Dedifferentiated amniotic fluid mesenchymal stem cell (primary cell): ENCODE measurements around the gene ATP4A.

ENCODE experiments used
- DNase-seq: peaks from one replicate; pipeline ENCODE4 v3.0.0-alpha.2; 2016; ENCODE audit errors: extremely low spot score

The ATP4A gene

DNA sequence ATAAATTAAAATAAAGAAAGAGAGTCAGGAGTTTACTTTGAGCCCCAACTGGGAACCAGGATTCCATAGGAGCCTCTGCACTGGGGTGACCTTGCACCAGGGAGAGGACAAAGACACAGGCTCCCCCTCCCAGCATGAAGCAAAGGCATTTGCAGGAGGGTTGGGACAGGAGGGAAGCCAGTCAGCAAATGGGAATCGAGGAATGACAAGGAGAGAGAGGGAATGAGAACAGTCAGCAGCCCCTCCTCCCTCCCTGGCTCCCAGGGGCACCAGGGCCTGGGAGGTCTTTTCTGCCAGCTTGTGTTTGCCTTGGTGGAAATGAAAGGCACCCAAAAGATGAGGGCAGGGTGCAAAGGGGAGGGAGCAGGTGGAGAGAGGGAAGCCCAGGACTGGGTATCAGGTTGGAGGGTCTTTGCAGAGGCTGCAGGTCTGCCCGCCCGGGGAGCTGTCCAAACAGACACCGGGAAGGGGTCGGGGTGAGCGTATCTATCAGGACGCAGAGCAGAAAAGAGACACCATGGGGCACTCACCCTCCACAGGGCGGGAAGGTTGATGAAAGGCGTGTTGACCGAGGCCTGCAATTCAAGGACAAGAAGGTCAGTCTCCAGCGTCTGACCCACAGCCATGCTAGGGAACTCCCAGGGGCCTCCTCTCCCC lies 39.1 kb downstream of the ATP4A start:
- no peak for DNase-seq

DNA sequence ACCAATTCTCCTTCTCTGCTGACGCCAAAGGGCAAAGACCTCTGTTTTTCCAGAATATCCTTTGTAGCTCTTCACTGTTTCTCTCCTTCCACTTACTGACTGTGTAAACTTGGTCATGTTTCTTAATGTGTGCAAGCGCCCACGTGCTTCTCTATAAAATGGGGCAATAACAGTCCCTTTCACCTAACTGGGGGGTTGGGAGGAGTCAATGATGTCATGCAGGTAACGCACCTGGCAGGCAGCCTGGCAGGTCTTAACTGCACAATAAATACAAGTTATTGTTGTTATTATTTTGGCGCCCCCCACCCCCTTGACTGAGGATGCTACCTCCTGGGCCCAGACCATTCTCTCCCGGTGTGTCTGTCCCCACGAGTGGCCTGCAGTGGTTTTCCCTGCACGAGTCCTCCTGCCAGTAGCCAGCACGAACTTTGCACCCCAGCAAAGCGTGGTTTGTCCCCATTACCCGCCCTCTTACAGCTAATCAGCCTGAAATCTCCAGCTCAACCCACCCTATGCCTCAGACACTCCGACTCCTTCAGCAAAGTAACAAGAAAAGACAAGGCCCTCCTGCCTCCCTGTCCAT lies 40.6 kb downstream of the ATP4A start:
- DNase-seq, result no peak

DNA sequence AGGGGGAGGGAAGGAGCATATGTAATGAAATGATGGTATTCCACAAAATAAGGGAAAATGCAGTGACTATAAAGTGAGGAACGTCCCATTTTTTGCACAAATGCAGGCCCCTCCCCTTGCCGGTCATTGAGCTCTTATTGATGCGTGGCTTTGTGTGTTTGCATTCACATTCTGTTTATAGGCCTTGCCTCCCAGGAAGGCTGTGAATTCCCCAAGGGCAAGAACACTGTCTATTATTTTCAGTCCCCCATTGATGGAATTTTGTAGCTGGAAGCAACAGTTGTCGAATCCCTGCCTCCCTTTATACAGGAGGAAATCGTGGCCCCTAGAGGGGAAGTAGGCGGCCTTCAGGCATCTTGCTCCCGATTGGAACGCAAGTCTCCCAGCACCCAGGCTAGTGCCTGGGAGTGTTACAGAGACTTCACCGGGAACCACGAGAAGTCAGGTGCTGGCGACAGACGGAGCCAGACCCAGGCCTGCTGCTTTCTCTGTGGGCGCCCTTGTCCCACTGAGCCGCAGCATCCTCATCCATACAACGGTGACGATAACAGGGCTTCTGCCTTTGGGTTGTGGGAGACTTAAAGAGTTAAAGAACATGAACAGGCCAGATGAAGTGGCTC lies 42.2 kb downstream of the ATP4A start:
- no peak for DNase-seq

DNA sequence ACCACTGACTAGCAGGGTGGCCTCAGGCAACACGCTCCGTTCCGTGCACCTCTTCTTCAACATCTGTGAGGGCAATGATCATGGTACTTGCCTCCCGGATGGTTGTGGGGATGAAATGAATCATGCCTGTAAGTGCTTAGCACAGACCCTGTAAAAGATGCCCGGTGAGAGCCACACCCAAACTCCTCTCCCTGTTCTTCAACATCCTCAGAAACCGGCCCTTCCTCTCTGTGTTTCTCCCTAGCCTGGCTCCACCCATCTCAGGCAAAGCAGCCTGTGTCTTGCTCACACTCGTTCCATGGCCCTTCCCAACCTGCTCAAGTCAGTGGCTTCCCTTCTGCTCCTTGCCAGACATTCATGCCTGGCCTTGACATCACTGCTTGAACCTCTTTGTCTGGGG lies 44.2 kb downstream of the ATP4A start:
- no peak for DNase-seq

DNA sequence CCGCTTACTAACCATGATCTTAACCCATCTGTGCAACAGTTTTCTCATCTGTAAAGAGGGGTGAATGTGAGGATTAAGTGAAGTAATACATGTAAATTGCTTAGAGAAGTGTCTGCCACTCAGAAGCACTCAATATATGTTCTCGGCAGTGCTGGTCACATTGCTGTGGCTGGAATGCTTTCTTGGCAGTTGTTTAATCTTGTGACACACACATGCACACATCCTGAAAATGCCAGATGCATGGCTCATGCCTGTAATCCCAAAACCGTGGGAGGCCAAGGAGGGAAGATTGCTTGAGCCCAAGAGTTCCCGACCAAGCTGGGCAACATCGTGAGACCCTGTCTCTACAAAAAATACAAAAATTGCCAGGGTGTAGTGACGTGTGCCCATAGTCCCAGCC lies 45.1 kb downstream of the ATP4A start:
- peak; percentile 91 for DNase-seq

DNA sequence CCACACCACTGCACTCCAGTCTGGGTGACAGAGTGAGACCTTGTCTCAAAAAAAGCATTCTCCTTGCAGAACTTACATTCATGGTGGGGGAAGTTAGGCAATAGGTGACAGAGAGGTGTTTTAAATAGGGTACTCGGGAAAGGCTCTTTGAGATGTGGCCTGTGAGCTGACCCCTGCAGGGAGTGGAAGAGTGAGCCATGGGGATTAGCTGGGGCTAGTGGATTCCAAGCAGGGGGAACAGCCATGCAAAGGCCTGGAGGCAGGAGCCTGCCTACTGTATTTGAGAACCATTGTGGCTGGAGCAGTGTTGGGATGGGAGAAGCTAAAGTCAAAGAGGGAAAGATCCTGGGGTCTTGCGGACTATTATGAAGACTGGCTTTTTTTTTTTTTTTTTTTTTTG lies 46.1 kb downstream of the ATP4A start:
- no peak for DNase-seq

DNA sequence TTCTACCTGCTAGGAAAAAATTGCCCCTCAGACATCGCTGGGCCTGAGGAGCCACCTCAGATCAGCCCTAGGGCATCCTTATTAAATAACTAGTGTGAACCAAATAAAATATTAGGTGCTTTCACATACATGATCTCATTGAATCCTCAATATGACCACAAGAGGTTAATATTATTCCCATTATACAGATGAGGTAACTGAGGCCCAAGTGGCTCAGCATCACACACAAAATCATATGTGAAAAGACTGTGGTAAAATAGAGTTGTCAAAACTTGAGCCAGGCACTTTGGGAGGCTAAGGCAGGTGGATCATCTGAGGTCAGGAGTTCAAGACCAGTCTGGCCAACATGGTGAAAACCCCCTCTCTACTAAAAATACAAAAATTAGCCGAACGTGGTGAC lies 47.1 kb downstream of the ATP4A start:
- DNase-seq, result no peak

DNA sequence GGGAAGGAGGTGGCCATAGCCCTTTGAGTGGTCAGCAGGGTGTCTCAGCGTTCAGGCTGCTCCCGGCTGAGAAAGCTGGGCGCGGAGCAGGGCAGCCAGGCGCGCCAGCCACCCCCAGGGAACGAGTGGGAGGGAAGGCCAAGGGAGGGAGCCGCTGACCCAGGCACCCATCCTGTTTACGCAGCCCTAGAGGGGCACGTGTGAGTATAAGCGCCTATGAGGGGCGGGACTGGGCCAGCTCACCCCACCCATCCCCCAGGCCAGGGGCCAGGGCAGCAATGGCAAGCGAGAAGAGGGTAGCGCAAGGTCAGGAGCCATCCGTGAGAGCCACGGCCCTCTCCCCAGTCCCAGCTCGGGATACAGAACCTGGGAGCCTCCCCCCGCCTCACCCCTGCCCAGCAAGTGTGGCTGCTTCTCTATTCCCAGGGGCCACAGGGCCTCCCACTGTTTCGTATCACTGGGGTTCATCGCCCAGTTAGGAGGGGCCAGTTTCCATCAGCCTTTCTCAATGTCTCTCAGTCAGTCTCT lies 49.1 kb downstream of the ATP4A start:
- DNase-seq, result no peak

DNA sequence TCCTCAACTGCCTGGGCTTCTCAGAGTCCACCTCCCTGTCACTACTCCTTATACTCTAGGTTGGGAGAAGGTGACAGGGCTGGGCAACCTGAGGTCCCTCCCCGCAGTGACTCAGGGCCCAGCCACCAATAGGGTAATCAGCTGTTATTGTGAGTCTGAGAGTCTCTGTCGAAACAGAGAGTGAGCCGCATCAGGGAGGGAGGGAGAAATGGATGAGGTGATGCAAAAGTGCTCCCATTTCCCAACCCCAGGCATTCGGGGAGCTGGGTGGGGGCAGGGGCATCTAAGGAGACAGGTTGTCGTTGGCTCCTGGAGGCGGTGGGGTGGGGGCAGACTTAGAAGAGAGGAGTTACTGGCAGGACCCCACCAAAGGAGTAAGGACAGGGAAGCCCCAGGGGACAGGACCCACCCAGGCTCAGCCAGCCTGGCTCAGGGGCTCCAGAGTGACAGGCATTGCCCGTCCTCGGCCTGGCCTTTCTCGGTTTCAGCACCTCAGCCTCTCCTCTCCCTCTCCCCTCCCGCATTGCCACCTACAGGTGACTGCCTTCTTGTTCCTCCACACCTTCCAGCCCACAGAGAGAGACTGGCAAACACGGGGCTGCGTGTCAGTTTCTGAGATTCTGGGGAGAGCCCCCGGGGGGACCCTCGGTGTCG lies 49.7 kb downstream of the ATP4A start, which contains the start of gene DMKN:
Gene DMKN, minus strand, starts transcription at position 22 of the 654 bp plus-strand sequence. CDS start 174 bp downstream, outside the sequence.
- no peak for DNase-seq

DNA sequence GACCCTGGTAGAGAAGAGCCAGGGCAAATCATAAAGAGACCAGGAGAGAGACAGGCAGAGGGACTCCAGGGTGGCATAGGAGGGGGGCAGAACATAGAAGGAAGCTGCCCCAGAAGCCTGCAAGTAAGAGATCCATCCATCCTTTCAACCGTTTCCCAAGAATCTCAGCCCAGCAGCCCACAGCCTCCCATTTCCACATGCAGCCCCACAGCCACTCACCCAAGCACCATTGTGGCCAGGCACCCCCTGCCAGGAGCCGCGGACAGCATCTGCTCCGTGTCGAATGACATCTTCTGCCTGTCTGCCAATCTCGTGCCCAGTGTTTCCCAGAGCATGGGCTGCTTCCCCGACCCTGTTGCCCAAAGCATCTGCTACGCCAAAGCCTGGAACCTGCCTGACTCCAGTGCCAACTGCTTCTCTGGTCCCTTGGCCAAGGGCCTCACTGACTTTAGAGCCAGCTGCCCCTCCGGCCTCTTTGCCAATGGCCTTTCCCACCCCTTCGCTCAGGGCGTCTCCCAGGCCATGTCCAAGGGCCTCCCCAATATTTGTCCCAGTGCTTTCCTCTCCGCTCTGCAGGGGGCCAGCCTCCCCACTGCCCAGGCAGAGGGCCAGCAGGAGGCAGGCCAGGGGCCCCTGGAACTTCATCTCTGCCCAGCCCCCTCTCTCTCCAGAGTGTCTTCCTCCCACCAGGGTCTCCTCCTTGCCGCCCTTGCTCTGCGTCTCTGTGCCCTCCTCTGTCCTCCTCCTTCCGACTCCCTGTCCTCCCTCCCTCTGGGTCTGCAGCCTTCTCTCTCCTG lies 50.4 kb downstream of the ATP4A start:
- no peak for DNase-seq

DNA sequence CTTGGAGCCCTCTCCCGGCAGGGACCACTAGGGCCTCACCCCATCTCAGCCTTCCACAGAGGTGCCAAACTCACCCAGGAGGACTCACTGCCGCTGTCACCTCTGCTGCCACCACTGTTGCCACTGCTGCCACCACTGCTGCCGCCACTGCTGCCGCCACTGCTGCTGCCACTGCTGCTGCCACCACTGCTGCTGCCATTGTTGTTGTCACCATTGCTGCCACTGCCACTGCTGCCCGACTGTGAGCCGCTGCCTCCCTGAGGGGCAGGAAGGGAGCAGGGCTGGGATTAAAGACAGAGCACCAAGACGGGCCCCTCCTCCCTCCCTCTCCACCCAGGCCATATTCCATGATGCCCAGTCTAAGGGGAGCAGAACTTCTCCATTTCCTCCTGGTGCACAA lies 52.1 kb downstream of the ATP4A start:
- no peak for DNase-seq

DNA sequence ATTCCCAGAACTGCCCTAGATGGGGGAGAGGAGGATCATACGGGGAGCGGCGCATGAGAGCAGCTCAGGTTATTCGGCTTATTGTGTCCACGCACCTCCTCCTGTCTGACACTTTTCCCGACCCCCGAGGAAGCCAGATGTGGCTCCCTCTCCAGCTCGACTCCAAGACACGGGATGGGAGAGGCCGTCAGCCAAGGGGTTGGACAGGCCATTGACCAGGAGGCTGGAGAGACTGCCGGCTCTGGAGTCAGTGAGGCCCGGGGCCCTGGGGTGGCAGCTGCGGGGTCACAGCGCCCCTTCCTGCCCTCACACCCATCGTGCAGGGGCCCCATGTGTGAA lies 52.9 kb downstream of the ATP4A start:
- DNase-seq, result no peak

DNA sequence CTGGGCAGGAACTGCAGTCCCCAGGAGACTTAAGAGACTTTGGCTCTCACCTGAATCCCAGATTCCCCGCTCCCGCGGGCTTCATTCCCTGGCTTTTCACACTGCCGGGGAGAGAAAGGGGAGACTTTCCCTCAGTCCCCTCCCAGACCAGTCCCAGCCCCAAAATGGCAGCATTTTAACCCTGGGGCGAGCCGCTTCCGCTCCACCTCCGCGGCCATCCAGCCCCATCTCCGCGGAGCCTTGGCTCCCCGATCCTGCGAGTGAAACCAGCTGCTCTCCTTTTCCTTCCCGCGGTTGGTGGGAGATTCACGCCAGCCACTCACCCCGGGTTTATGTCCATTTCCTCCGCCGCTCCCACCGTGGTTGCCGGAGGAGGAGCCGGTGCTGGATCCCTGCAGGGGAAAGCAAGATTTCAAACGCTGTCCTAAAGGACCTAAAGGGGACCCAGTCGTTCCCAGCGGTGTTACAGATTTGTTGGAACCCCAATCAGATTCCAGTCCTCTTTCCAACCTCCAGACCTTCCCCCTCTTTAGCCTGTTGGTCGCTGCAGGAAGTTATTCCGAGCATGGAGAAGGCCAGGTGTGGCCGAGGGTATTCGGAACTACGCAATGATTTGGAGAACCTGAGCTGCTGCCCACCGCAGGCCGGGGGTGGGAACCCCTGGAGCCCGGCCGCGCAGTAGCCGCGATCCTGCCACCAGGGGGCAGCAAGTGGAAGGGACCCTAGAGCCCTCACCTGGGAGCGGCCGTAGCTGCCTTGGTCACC lies 53.4 kb downstream of the ATP4A start:
- DNase-seq, result no peak

DNA sequence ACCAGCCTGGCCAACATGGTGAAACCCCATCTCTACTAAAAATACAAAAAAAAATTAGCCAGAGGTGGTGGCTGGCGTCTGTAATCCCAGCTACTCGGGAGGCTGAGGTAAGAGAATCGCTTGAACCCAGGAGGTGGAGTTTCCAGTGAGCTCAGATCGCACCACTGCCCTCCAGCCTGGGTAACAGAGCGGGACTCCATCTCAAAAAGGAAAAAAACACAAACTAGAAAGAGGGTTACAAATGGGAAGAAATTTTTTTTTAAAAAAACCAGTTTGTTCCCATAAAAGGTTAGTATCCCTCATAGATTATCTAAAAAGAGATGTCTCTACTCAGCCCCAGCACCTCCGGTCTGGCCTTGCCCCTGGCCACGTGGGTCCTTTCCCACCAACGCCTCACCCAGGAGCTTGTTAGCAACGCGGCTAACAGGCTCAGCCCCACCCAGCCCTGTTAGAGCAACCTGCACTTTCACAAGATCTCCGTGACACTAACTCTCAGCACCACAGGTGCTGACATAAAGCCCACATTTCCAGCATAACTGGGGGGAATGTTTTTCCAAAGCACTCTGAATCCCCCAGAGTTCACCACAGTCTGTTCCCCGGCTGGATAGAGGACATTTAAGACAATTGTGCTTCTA lies 54.3 kb downstream of the ATP4A start:
- no peak for DNase-seq

DNA sequence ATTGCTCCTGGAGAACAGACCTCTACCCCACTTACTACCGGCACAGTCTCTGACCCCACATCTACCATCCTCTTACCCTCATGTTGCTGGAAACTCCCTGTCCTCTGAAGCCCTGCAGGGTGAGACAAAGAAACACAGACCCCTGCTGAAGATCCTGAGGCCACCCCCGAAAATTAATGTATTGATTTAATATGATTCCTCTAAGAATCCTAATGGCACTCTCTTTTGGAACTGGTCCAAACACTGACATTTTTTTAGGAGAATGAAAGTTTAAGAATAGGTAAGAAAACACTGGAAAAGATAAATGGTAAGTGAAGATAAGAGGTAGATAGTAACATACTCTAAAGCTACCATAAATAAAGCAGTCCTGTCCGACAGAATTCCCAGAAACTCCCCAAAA lies 55.3 kb downstream of the ATP4A start:
- no peak for DNase-seq

DNA sequence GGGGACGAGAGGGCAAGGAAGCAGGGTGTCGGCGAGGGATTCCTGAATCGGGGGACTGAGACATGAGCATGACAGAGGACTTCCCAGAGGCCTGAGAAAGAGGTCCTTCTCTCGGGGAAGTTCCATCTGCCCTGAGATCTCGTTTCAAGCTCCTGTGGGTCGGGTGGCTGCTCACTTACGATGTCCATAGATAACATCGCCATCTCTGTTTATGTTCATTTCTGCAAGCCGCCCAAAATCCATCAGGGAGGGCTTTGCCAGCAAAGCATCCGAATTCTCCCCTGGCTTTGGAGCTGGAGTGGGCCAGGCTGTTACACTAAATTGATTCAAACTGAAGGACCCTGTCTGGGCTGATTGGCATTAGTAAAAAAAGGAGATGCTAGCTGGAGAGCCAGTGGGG lies 55.9 kb downstream of the ATP4A start:
- no peak for DNase-seq

DNA sequence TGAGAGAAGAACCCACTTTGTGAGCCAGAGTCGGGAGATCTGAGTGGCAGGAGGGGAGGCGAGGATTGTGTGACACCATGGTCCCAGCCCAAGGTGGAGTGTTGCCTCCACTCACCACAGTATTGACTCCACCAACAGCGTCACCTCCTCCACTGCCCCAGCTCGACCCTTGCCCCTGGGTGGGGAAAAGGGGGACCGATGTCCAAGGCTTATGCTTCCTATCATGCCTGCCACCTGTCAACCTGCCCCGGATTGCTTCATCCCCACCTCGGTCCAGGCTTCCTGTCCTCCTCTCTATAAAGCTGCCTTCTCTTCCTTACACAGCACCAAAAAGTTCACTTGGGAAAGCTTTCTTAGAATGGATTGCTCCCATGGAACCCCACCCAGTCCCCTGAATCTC lies 57.4 kb downstream of the ATP4A start:
- no peak for DNase-seq

DNA sequence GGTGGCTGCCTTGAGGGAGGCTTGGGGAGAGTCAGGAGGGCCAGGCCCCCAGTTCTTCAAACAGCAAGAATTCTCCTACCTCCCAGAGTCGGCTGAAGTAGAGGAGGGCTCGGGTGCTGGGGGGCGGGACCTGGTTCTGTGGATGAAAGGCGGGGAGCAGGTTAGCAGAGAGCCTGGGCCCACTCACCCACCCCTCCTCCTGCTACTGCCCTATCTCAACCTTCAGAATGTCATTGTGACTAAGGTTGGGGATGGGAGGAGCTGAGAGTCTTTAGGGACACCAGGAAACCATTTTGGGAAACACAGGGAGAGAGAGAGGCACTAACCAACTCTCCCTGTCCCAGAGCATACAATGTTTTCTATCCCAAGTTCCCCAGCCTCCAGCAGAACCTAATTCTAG lies 60.7 kb downstream of the ATP4A start:
- no peak for DNase-seq

DNA sequence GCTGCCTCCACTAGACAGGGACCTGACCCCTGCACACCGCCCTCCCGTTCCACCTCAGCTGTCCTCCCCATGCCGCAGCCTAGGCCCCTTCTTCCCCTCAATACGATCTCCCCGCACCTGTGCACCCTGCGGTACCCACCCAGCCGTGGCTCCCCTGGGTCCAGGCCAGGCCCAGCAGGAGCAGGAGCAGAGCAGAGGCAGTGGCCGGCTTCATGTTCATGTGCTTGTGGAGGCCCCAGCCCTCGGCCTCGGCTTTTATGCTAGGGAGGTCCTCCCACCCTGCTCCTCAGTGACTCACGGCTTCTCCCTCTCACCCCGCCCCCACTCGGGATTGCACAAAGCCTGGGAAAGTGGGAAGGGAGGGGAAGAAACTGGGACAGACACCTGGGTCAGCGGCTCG lies 61.8 kb downstream of the ATP4A start:
- no peak for DNase-seq

DNA sequence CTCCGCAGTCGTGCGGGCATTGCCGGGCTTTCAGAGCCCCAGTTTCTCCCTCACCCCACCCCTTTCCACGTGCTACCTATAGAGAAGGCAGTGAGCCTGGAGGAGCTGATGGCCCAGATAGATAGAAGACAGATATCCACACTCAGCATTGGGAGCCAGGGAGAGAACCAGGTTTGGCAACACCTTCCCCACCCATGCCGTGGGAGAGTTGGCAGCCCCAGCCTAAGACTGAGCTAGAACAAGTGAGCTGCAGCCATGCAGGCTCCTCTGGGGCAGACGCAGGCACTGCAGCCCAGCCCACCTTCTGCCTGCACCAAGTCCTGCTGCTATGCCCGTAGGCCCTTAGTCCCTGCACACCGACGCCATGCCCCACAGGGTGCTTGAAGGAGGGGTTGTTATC lies 62.8 kb downstream of the ATP4A start:
- no peak for DNase-seq
